Tibial nerve (tissue), 4 donors: ENCODE results near the gene CLCA4. TPM values are rescaled to one million over a fixed set of nuclear protein-coding genes. Genes with fewer than 3 reads are reported as not detected.
"Not testable (repeated sequence)": the region's sequence is repeated elsewhere in the genome, so short reads cannot be mapped to it uniquely, and the experiment has no call there.

ENCODE experiments used
- DNase-seq, 2 donors: peaks; one replicate each; pipeline ENCODE4 v3.0.0-alpha.2; 2019; ENCODE audit warnings: low spot score in 2 of 2
- H3K27ac ChIP-seq, 4 donors: fragments of 200-600 bp; sonication (generic) in 3 of 4; one replicate each; pipeline ENCODE4 v1.5.1; 2017 to 2019; ENCODE audit warnings: mild to moderate bottlenecking in 1 of 4
- H3K27me3 ChIP-seq, 2 donors: fragments of 200-600 bp; sonication (generic) in 1 of 2; one replicate each; pipeline versions ENCODE4 v1.5.1 to v1.6.0; 2017 to 2019
- H3K36me3 ChIP-seq, 3 donors: fragments of 200-600 bp; sonication (generic); one replicate each; pipeline ENCODE4 v1.5.1; 2018 to 2019
- H3K4me1 ChIP-seq, 4 donors: fragments of 200-600 bp; sonication (generic) in 3 of 4; one replicate each; pipeline ENCODE4 v1.5.1; 2017 to 2019
- H3K4me3 ChIP-seq, 4 donors: fragments of 200-600 bp; sonication (generic) in 3 of 4; one replicate each; pipeline ENCODE4 v1.5.1; 2017 to 2019; ENCODE audit warnings: mild to moderate bottlenecking in 1 of 4, moderate library complexity in 1 of 4
- H3K9me3 ChIP-seq, 4 donors: fragments of 200-600 bp; sonication (generic) in 3 of 4; one replicate each; pipeline ENCODE4 v1.5.1; 2017 to 2019
- CTCF ChIP-seq, 5 experiments: fragments of 200-600 bp in 3 of 5; fragments of 450-650 bp in 2 of 5; sonication (generic) in 3 of 5; IDR thresholded peaks; one replicate each; pipeline ENCODE4 v1.5.1; 2016 to 2019; ENCODE audit warnings: antibody characterized with exemption in 5 of 5, mild to moderate bottlenecking in 3 of 5, moderate library complexity in 2 of 5
- EP300 ChIP-seq, 2 donors: sonication (generic); formaldehyde crosslinking; IDR thresholded peaks; one replicate each; pipeline ENCODE4 v1.6.1; 2017; ENCODE audit warnings: antibody characterized with exemption in 2 of 2, mild to moderate bottlenecking in 1 of 2
- POLR2A ChIP-seq, 2 donors: fragments of 450-650 bp; IDR thresholded peaks; one replicate each; pipeline ENCODE4 v1.6.1; 2017; ENCODE audit warnings: antibody characterized with exemption in 2 of 2, mild to moderate bottlenecking in 2 of 2, moderate library complexity in 2 of 2
- WGBS, 2 donors: methylation state at CpG; one replicate each; pipeline ENCODE4 v1.1.5; 2018; 5-methylcytosine and 5-hydroxymethylcytosine counted together
- total RNA-seq, 4 donors: library from RNA; depleted of rRNA; stranded (reverse); fragments of >200 nt; gene quantifications; one replicate each; pipeline ENCODE4 v1.1.0, GENCODE V29; 2016

Gene CLCA4
- total RNA-seq, 4 donors from 2014 or later: not detected

- Histone ChIP-seq H3K27ac (no peak overlapping the region), H3K27me3 (no peaks in the 10 kb centered on the region), H3K4me3 (no peak overlapping the region), H3K4me1 (no peaks in the 10 kb centered on the region), H3K36me3 (no peaks in the 10 kb centered on the region), H3K9me3 (no peaks in the 10 kb centered on the region)
- WGBS, 2 donors: 88 to 91% methylated on average over 1 of the region's 1 CpG
- no peak for TF ChIP-seq POLR2A (IDR thresholded peaks at IDR 0.05)
- no peak for DNase-seq
Measured at GRCh38 chr1:86583032-86583431, 36.2 kb downstream of the CLCA4 start.

- H3K27ac ChIP-seq: no peak overlapping the region
- no peak for DNase-seq
- no peaks in the 10 kb centered on the region for H3K27me3 ChIP-seq
- WGBS, 2 donors: 81 to 85% methylated on average over 3 of the region's 3 CpGs
- no peak overlapping the region for H3K4me3 ChIP-seq
- no peaks in the 10 kb centered on the region for H3K4me1 ChIP-seq
- no peaks in the 10 kb centered on the region for H3K36me3 ChIP-seq
- no peaks in the 10 kb centered on the region for H3K9me3 ChIP-seq
- TF ChIP-seq EP300 (IDR thresholded peaks at IDR 0.05): no peak
- TF ChIP-seq POLR2A (IDR thresholded peaks at IDR 0.05): no peak
- TF ChIP-seq CTCF (IDR thresholded peaks at IDR 0.05): no peak
Measured at GRCh38 chr1:86583593-86583992, 36.7 kb downstream of the CLCA4 start.

GRCh38 chr1:86594284-86594770, 47.4 kb downstream of the CLCA4 start:
- TF ChIP-seq POLR2A (IDR thresholded peaks at IDR 0.05) (no peak), EP300 (IDR thresholded peaks at IDR 0.05) (no peak), CTCF (IDR thresholded peaks at IDR 0.05) (no peak)
- DNase-seq: no peak
- H3K27me3 ChIP-seq: no peaks in the 10 kb centered on the region
- H3K4me3 ChIP-seq: no peak overlapping the region
- no peak overlapping the region for H3K27ac ChIP-seq
- H3K4me1 ChIP-seq: no peaks in the 10 kb centered on the region
- H3K9me3 ChIP-seq: peaks cover 0 to 31% (median 1%) of the 10 kb centered on the region in 4 donors
- no peaks in the 10 kb centered on the region for H3K36me3 ChIP-seq

- no peak overlapping the region for H3K4me3 ChIP-seq
- no peak for DNase-seq
- TF ChIP-seq CTCF (IDR thresholded peaks at IDR 0.05): no peak
- TF ChIP-seq POLR2A (IDR thresholded peaks at IDR 0.05): no peak
- no peak for TF ChIP-seq EP300 (IDR thresholded peaks at IDR 0.05)
- peaks cover 0 to 31% (median 2%) of the 10 kb centered on the region in 4 donors for H3K9me3 ChIP-seq
- H3K4me1 ChIP-seq: no peaks in the 10 kb centered on the region
- H3K27ac ChIP-seq: no peak overlapping the region
- WGBS, 2 donors: 37 to 52% methylated on average over 2 of the region's 2 CpGs
- H3K27me3 ChIP-seq: no peaks in the 10 kb centered on the region
- H3K36me3 ChIP-seq: no peaks in the 10 kb centered on the region
Measured at GRCh38 chr1:86596224-86596623, 49.3 kb downstream of the CLCA4 start.

- TF ChIP-seq CTCF (IDR thresholded peaks at IDR 0.05) (no peak), EP300 (IDR thresholded peaks at IDR 0.05) (no peak), POLR2A (IDR thresholded peaks at IDR 0.05) (no peak)
- DNase-seq: no peak
- WGBS, 2 donors: 46 to 49% methylated on average over 3 of the region's 3 CpGs
- H3K27ac ChIP-seq: no peak overlapping the region
- H3K9me3 ChIP-seq: peaks cover 0 to 35% (median 5%) of the 10 kb centered on the region in 4 donors
- H3K27me3 ChIP-seq: no peaks in the 10 kb centered on the region
- H3K36me3 ChIP-seq: no peaks in the 10 kb centered on the region
- no peak overlapping the region for H3K4me3 ChIP-seq
- no peaks in the 10 kb centered on the region for H3K4me1 ChIP-seq
Measured at GRCh38 chr1:86596741-86597290, 49.9 kb downstream of the CLCA4 start.

GRCh38 chr1:86606080-86606479, 59.2 kb downstream of the CLCA4 start:
- H3K4me3 ChIP-seq, H3K27ac ChIP-seq, H3K36me3 ChIP-seq, H3K27me3 ChIP-seq, DNase-seq, H3K4me1 ChIP-seq: not testable (repeated sequence)
- H3K9me3 ChIP-seq: peaks cover 0 to 45% (median 4%) of the 10 kb centered on the region in 4 donors
- 91 to 96% methylated on average over 2 of the region's 2 CpGs for WGBS, 2 donors
